GM21786 (cell line): ENCODE measurements around the gene MPPE1.

Experiments used
- ATAC-seq: cut with Tn5 transposase; IDR thresholded peaks from one replicate; pipeline ENCODE4 v1.9.1; 2021; ENCODE audit not compliant: unreplicated experiment

MPPE1 gene

GRCh38 chr18:11884396-11885030 lies 23.6 kb downstream of the MPPE1 start:
- no peak for ATAC-seq

GRCh38 chr18:11883153-11883552 lies 25.0 kb downstream of the MPPE1 start:
- ATAC-seq: peak; percentile 86

GRCh38 chr18:11882636-11883035 lies 25.5 kb downstream of the MPPE1 start:
- ATAC-seq: no peak

DNA sequence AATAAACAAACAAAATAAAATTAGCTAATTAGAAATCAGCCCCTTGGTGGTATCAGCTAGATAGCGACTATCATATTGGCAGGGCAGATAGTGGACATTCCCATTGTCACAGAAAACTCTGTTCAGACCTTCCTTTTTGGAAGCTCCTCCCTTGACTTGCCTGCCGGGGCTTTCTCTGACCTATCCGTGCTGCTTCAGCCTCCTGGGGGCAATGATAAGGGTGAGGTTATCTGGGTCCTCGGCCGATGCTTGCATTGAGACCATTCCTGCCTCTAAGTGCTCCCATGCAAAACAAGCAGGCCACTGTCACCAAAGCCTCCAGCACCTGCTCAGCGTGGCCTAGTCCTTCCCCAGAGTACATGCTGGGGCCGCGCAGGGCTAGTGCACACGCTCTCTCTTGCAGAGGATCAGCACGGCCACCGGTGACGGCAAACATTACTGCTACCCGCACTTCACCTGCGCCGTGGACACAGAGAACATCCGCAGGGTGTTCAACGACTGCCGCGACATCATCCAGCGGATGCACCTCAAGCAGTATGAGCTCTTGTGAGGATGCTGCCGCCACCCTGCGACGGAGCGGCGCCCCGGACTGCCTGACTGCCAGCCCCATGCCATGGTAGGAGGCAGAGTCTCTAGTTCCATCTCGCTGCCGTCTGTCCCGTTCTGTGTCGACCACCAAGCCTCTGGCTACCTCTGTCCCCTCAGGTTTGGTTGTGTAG lies 27.4 kb downstream of the MPPE1 start:
- ATAC-seq: no peak

- ATAC-seq: no peak
Measured at GRCh38 chr18:11877497-11878135, 30.5 kb downstream of the MPPE1 start.

DNA sequence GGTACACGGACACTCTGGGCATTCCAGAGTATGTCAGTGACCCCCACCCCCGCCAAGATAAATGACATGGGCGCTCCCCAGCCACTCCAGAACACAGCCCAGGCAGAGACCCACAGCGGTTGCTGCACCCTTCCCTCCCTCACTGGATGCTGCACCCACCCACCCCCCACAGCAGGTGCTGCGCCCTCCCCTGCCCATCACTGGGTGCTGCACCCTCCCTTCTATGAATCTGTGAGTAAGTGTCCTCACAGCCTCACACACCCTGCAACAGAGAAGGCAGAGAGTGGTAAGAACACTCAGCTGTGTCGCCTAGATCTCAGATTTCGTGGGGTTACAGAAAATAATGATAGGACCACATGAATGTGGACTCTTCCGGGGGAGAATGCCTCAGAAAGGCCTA lies 33.4 kb downstream of the MPPE1 start:
- no peak for ATAC-seq

GRCh38 chr18:11873670-11874340 lies 34.3 kb downstream of the MPPE1 start:
- no peak for ATAC-seq

DNA sequence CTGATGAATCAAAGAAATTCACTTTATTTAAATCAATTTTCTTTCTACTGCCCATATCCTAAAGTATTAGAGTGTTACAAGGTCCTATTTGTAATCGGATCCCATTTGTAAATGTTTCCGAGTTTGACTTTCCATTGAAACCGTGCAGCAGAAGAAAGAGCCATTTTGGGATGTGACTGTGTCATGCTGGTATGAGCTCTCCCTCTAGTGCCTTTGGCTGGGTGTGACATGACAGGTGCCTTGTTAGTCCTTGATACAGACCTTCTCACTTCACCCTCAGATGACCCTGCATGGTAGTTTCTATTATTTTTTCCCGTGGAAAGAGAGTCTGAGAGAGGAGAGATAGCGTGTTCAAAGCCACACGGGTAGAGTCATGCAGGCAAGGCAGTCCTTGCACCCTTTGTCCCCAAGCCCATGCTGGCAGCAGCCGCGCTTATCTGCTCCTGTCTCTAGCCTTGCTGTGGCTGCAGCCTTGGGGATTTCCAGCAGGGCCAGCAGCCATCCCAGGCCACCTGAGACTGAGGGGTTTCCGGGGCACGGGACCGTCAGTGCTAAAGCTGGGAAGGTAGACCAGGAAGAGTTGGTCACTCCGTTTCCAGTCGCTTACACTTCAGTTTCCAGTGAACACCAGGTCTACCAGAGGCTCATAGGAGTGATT lies 35.5 kb downstream of the MPPE1 start:
- ATAC-seq: no peak

DNA sequence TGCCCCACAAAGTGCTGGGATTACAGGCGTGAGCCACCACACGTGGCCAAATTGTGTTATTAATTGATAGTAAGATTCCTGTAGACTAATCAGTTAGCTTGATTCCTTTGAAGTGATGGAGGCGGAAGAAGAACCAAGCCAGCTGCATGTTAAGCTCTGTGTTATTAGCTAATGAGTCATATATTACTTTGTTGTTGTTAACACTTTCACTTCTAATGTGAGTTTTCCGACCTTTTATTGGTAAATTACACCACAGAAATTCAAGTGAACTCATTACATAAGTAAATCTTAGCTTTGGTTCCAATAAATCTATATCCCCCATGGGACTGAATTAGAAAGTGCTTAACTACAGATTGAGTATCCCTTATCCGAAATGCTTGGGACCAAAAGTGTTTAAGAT lies 36.6 kb downstream of the MPPE1 start:
- ATAC-seq: no peak

GRCh38 chr18:11868230-11868629 lies 39.9 kb downstream of the MPPE1 start:
- ATAC-seq: no peak

DNA sequence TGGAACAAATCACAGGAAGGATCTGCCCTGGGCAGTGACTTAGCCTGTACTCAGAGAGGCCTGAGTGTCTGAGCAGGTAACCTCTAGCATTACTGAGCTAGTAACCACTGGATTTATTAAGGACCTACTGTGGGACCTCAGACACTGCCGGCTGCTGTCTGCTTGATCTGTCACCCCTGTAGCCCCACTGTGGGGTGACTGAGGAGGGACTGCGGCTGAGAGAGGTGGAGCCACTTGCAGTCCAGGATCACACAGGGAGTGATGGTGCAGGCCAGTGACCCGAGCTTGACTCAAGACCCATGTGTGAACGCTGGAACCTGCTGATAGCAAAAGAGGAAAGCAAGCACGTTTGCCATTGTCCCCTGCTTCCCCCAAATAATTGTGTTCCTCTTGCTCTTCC lies 41.4 kb downstream of the MPPE1 start:
- no peak for ATAC-seq

DNA sequence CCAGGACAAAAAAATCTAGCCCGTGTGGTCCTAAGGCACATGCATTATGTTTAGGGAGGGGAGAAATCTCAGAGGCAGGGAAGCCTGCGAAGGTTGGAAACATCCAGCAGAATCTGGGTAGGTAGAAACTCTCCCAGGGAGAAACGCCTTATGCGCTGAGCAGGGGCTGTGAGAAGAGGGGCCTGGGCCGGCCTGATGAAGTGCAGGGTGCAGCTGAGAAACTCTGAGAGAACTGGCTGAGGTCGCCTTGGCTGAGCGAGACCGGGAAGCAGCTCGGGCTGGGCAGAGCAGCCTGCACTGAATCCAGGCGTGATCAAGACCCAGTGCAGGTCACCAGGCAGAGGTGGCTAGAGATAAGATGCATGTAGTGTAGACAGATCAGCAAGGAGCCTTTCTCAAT lies 41.8 kb downstream of the MPPE1 start:
- no peak for ATAC-seq

DNA sequence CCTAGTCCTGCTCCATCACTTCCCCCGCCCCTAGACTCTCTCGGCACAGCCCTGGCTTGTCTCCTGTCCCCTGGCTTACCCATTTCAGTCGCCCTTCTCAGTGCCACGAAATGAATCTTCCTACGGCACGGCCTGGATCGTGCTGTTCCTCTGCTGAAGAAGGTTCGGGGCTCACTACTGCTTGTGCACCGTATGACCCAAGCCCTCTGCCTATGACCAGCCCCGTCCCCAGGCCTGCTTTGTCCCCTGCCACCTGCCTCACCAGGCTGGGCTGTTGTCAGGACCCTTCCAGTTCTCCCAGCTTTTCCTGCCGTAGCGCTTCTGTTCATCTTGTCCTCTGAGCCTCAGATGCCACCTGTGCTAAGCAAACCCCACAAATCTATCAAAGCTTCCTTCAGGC lies 43.0 kb downstream of the MPPE1 start:
- no peak for ATAC-seq

DNA sequence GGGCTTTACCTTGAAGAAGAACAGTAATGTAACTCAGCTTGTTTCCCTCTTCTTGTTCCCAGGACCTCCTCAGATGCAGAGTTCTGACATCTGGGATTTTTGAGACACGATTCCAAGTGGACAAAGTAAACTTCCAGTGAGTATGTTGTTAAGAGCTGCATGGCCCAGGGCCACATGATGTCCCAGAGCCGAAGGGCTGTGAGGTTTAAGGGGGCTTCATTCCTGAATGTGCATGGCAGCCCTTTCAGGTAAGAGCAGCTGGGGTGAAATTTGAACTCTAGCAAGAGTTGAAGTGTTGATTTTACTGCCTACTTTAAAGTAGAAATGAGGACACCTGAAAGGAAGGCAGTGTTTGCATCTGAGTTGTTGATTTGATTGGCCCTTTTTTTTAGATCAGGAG lies 43.6 kb downstream of the MPPE1 start:
- ATAC-seq: no peak

- ATAC-seq: no peak
Measured at GRCh38 chr18:11862468-11863137, 45.5 kb downstream of the MPPE1 start.

- ATAC-seq: no peak
Measured at GRCh38 chr18:11861583-11862288, 46.4 kb downstream of the MPPE1 start.

DNA sequence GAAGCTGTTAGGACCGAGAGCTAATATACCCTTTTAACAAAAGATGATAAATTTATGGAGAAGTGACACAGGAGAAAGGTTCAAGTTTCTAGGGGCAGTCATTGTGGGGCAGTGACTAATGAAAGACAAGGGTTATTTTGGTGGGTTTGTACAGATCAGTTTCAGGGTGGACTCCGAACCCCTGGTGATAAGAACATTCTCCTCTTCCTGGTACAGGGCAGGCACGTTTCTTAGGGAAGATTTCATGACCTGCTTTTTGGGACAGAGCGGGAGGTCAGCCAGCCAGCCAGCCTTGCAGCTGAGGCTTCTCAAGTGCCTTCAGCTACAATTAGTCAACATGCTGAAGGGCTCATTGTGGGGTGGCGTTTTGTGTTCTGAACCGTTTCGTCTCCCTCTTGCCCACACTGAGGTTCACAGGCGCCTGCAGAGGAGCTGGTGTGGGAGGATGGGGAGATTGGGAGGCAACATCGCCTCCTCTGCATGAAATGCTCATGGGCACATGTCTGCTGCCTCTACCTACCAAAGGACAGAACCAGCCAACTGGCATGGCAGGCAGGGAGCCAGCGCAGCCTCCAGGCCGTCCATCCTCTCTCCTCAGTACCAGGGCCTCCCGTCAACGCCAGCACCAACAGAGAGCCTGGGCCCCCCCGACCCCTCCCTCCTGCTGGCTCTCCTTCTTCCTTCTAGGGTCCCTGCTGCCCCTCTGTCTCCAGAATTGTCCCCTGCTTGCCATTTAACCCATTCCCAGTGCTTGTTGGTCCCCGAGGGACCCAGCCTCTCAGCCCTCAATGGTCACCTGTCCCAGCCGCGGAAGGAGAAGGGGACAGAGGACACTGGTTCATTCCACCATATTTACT lies 47.3 kb downstream of the MPPE1 start:
- ATAC-seq: no peak

GRCh38 chr18:11859903-11860407 lies 48.2 kb downstream of the MPPE1 start:
- ATAC-seq: no peak

GRCh38 chr18:11859282-11859830 lies 48.8 kb downstream of the MPPE1 start:
- ATAC-seq: no peak
